HG03095 (cell line): Measurements from ENCODE around the gene ALDH1B1.

ENCODE experiments used
- ATAC-seq: cut with Tn5 transposase; IDR thresholded peaks from one replicate; pipeline ENCODE4 v1.9.1; 2021; ENCODE audit warnings: moderate library complexity; ENCODE audit not compliant: unreplicated experiment

The ALDH1B1 gene

GRCh38 chr9:38413283-38413682 lies 20.8 kb downstream of the ALDH1B1 start:
- no peak for ATAC-seq

GRCh38 chr9:38414040-38414723 lies 21.7 kb downstream of the ALDH1B1 start:
- ATAC-seq, result no peak

- no peak for ATAC-seq
These were observed 23.4 kb downstream of the ALDH1B1 start for GRCh38 chr9:38415856-38416255.

GRCh38 chr9:38416461-38416860 lies 24.0 kb downstream of the ALDH1B1 start:
- no peak for ATAC-seq

- no peak for ATAC-seq
These were observed 24.8 kb downstream of the ALDH1B1 start for GRCh38 chr9:38417003-38417945.

- no peak for ATAC-seq
These were observed 25.9 kb downstream of the ALDH1B1 start for GRCh38 chr9:38418366-38418765.

- no peak for ATAC-seq
These were observed 26.7 kb downstream of the ALDH1B1 start for GRCh38 chr9:38419181-38419580.

- ATAC-seq, result no peak
These were observed 29.2 kb downstream of the ALDH1B1 start for GRCh38 chr9:38421498-38422211.

GRCh38 chr9:38422555-38423260 lies 30.2 kb downstream of the ALDH1B1 start:
- ATAC-seq, result no peak

- ATAC-seq, result no peak
These were observed 30.9 kb downstream of the ALDH1B1 start for GRCh38 chr9:38423273-38423972.

GRCh38 chr9:38423973-38424843 lies 31.7 kb downstream of the ALDH1B1 start, which contains the start of gene IGFBPL1:
Gene IGFBPL1, minus strand, starts transcription at chr9:38424454. Its CDS starts 30 bp downstream, at chr9:38424424.
- no peak for ATAC-seq

- ATAC-seq, result no peak
These were observed 32.4 kb downstream of the ALDH1B1 start for GRCh38 chr9:38424918-38425317.

- no peak for ATAC-seq
These were observed 35.6 kb downstream of the ALDH1B1 start for GRCh38 chr9:38428062-38428461.

- ATAC-seq, result no peak
These were observed 38.6 kb downstream of the ALDH1B1 start for GRCh38 chr9:38431116-38431515.

GRCh38 chr9:38432922-38433510 lies 40.5 kb downstream of the ALDH1B1 start:
- ATAC-seq, result no peak

- ATAC-seq, result no peak
These were observed 41.9 kb downstream of the ALDH1B1 start for GRCh38 chr9:38434365-38434764.

GRCh38 chr9:38434853-38435252 lies 42.4 kb downstream of the ALDH1B1 start:
- ATAC-seq, result no peak

GRCh38 chr9:38435521-38435920 lies 43.0 kb downstream of the ALDH1B1 start:
- no peak for ATAC-seq

GRCh38 chr9:38436708-38437107 lies 44.2 kb downstream of the ALDH1B1 start:
- ATAC-seq, result no peak
